GM23338 (cell line): ENCODE measurements around the gene PHF21A. TPM values are rescaled to one million over a fixed set of nuclear protein-coding genes. Genes with fewer than 3 reads are reported as not detected.

ENCODE experiments used
- ATAC-seq: fragments of 200-7000 bp; cut with Tn5 transposase; 3 replicates; pipeline ENCODE4 v1.9.1; 2020
- DNase-seq: peaks from one replicate; pipeline ENCODE4 v3.0.0-alpha.2; 2015; ENCODE audit warnings: low spot score
- H2AFZ ChIP-seq: fragments of 200-600 bp; sonication (generic); 2 replicates; pipeline ENCODE4 v1.8.0; 2016; ENCODE audit warnings: antibody characterized with exemption, mild to moderate bottlenecking, moderate library complexity
- H3F3A ChIP-seq: fragments of 200-600 bp; sonication (generic); replicated peaks from 2 replicates; pipeline ENCODE4 v1.8.0; 2017; ENCODE audit warnings: antibody characterized with exemption, mixed run types, low read depth
- H3K27ac ChIP-seq: fragments of 200-600 bp; sonication (generic); 2 replicates; pipeline ENCODE4 v1.6.1; 2016; ENCODE audit warnings: low read depth
- H3K27me3 ChIP-seq: fragments of 200-600 bp; sonication (generic); 2 replicates; pipeline ENCODE4 v1.8.0; 2016; ENCODE audit warnings: mild to moderate bottlenecking, mixed run types, moderate library complexity; ENCODE audit not compliant: insufficient read depth
- H3K36me3 ChIP-seq: fragments of 200-600 bp; sonication (generic); 2 replicates; pipeline ENCODE4 v1.8.0; 2016; ENCODE audit warnings: mild to moderate bottlenecking; ENCODE audit not compliant: insufficient read depth
- H3K4me1 ChIP-seq: fragments of 200-600 bp; sonication (generic); 2 replicates; pipeline ENCODE4 v1.8.0; 2016; ENCODE audit warnings: mild to moderate bottlenecking, moderate library complexity; ENCODE audit not compliant: insufficient read depth
- H3K4me2 ChIP-seq: fragments of 200-600 bp; sonication (generic); 2 replicates; pipeline ENCODE4 v1.7.1; 2017; ENCODE audit warnings: mixed run types
- H3K4me3 ChIP-seq: fragments of 200-600 bp; sonication (generic); 2 replicates; pipeline ENCODE4 v1.6.1; 2016; ENCODE audit warnings: mixed run types
- H3K79me2 ChIP-seq: fragments of 200-600 bp; sonication (generic); replicated peaks from 2 replicates; pipeline ENCODE4 v1.8.0; 2017; ENCODE audit warnings: mild to moderate bottlenecking; ENCODE audit not compliant: insufficient read depth
- H3K9me2 ChIP-seq: fragments of 200-600 bp; sonication (generic); 2 replicates; pipeline ENCODE4 v1.8.0; 2017; ENCODE audit not compliant: insufficient read depth
- H4K20me1 ChIP-seq: fragments of 200-600 bp; sonication (generic); replicated peaks from 2 replicates; pipeline ENCODE4 v1.8.0; 2017; ENCODE audit warnings: mild to moderate bottlenecking; ENCODE audit not compliant: insufficient read depth
- H3K27ac Mint-ChIP-seq: 2 replicates; pipeline ENCODE4 v1.8.0; 2020; ENCODE audit warnings: inconsistent platforms, mild to moderate bottlenecking, moderate library complexity, mixed read lengths
- H3K27me3 Mint-ChIP-seq: 3 replicates; pipeline ENCODE4 v1.8.0; 2022; ENCODE audit warnings: low read depth, mild to moderate bottlenecking, moderate library complexity, mixed read lengths, inconsistent platforms; ENCODE audit not compliant: insufficient read depth, poor library complexity
- H3K36me3 Mint-ChIP-seq: 3 replicates; pipeline ENCODE4 v1.8.0; 2021; ENCODE audit warnings: low read depth, mild to moderate bottlenecking, inconsistent platforms, moderate library complexity, mixed read lengths
- H3K4me1 Mint-ChIP-seq: 3 replicates; pipeline ENCODE4 v1.8.0; 2020; ENCODE audit warnings: mild to moderate bottlenecking, inconsistent platforms, mixed read lengths
- H3K4me3 Mint-ChIP-seq: 3 replicates; pipeline ENCODE4 v1.8.0; 2021; ENCODE audit warnings: moderate library complexity, mild to moderate bottlenecking, inconsistent platforms, mixed read lengths
- H3K9me3 Mint-ChIP-seq: 3 replicates; pipeline ENCODE4 v1.8.0; 2020; ENCODE audit warnings: moderate library complexity, mild to moderate bottlenecking, inconsistent platforms, mixed read lengths
- CREB1 ChIP-seq: fragments of 250-450 bp; sonication (Bioruptor Pico); IDR thresholded peaks from 2 replicates; pipeline ENCODE4 v1.5.0; 2020; ENCODE audit warnings: low read depth, mild to moderate bottlenecking, moderate library complexity
- CTCF ChIP-seq, 2 experiments: fragments of 200-600 bp in 1 of 2; sonication (generic) in 1 of 2; conservative IDR thresholded peaks; 2 replicates each; pipeline versions ENCODE4 v1.5.1 to v1.6.1; 2016 to 2017; ENCODE audit warnings: antibody characterized with exemption in 2 of 2, low read depth in 2 of 2, mild to moderate bottlenecking in 2 of 2, moderate library complexity in 1 of 2
- ETS1 ChIP-seq: IDR thresholded peaks from 2 replicates; pipeline ENCODE4 v1.6.1; 2016; ENCODE audit warnings: antibody characterized with exemption
- EZH2 ChIP-seq: fragments of 200-600 bp; sonication (generic); IDR thresholded peaks from one replicate; pipeline ENCODE4 v1.8.0; 2017; ENCODE audit warnings: antibody characterized with exemption, mild to moderate bottlenecking, low read depth; ENCODE audit not compliant: unreplicated experiment
- EZH2phosphoT487 ChIP-seq: fragments of 200-600 bp; sonication (generic); IDR thresholded peaks from one replicate; pipeline ENCODE4 v1.8.1; 2018; ENCODE audit warnings: antibody characterized with exemption; ENCODE audit not compliant: unreplicated experiment
- JUNB ChIP-seq: IDR thresholded peaks from one replicate; pipeline ENCODE4 v1.6.1; 2016; ENCODE audit warnings: antibody characterized with exemption; ENCODE audit not compliant: unreplicated experiment
- NANOG ChIP-seq: IDR thresholded peaks from 2 replicates; pipeline ENCODE4 v1.6.1; 2016; ENCODE audit warnings: antibody characterized with exemption, borderline replicate concordance
- POLR2AphosphoS5 ChIP-seq: IDR thresholded peaks from 2 replicates; pipeline ENCODE4 v1.6.1; 2016; ENCODE audit warnings: antibody characterized with exemption, low read depth
- REST ChIP-seq: IDR thresholded peaks from one replicate; pipeline ENCODE4 v1.6.1; 2018; ENCODE audit warnings: antibody characterized with exemption; ENCODE audit not compliant: unreplicated experiment
- STAT1 ChIP-seq: IDR thresholded peaks from one replicate; pipeline ENCODE4 v1.6.1; 2016; ENCODE audit warnings: antibody characterized with exemption; ENCODE audit not compliant: unreplicated experiment
- ZNF114 ChIP-seq: fragments of 250-450 bp; sonication (Bioruptor Pico); IDR thresholded peaks from 2 replicates; pipeline ENCODE4 v1.5.0; 2020; ENCODE audit warnings: mild to moderate bottlenecking, moderate library complexity
- ZNF331 ChIP-seq: fragments of 250-450 bp; sonication (Bioruptor Pico); IDR thresholded peaks from 2 replicates; pipeline ENCODE4 v1.5.0; 2020; ENCODE audit warnings: low read depth, mild to moderate bottlenecking, moderate library complexity
- ZNF462 ChIP-seq: fragments of 250-450 bp; sonication (Bioruptor Pico); IDR thresholded peaks from 2 replicates; pipeline ENCODE4 v1.5.0; 2020; ENCODE audit warnings: mild to moderate bottlenecking, moderate library complexity
- polyA plus RNA-seq: library from polyadenylated mRNA; unstranded; fragments of >200 nt; fragmentation: Nextera tagmentation; extraction: Ambion mirVana; gene quantifications from 2 replicates; pipeline ENCODE4 v1.2.1, GENCODE V29; 2016
- total RNA-seq: library from RNA; depleted of rRNA; stranded (reverse); fragments of >200 nt; shearing (Covaris generic); gene quantifications from 2 replicates; pipeline ENCODE4 v1.2.3, GENCODE V29; 2014

The PHF21A gene
- total and polyA plus RNA-seq, 2 experiments from 2014 or later = 21.7 to 23.6 TPM

GRCh38 chr11:46039990-46040389 is 81.3 kb downstream of the PHF21A start:
- no peak for ATAC-seq
- no peak for TF ChIP-seq ZNF331 (CRISPR knock-in tag)
- no peak for TF ChIP-seq EZH2
- TF ChIP-seq CREB1 (CRISPR knock-in tag) = no peak
- no peak for TF ChIP-seq POLR2AphosphoS5
- TF ChIP-seq JUNB = no peak
- no peak for TF ChIP-seq ZNF114 (CRISPR knock-in tag)
- TF ChIP-seq CTCF (conservative IDR thresholded peaks at IDR 0.05; ENCODE audit: low read depth in 2 of 2) = no peak
- TF ChIP-seq STAT1 = no peak
- TF ChIP-seq REST = no peak
- TF ChIP-seq ETS1 = no peak
- no peak for TF ChIP-seq ZNF462 (CRISPR knock-in tag)
- TF ChIP-seq EZH2phosphoT487 = no peak
- no peak for TF ChIP-seq NANOG

More at GRCh38 chr11:46039990-46040389, 81.3 kb downstream of the PHF21A start:
- Histone ChIP-seq H3K79me2 (no peaks in the 10 kb centered on the region), H4K20me1 (no peaks in the 10 kb centered on the region), H3K4me2 (no peak overlapping the region), H3K36me3 (no peaks in the 10 kb centered on the region), H3K27ac (no peak overlapping the region), H3K9me2 (no peaks in the 10 kb centered on the region), H3K4me1 (no peaks in the 10 kb centered on the region), H3F3A (no peaks in the 10 kb centered on the region), H3K4me3 (no peak overlapping the region), H3K27me3 (no peaks in the 10 kb centered on the region), H2AFZ (no peak overlapping the region)
- H3K4me3 Mint-ChIP-seq = no peak overlapping the region
- H3K36me3 Mint-ChIP-seq = no peaks in the 10 kb centered on the region
- no peaks in the 10 kb centered on the region for H3K27me3 Mint-ChIP-seq
- H3K27ac Mint-ChIP-seq = no peak overlapping the region
- H3K4me1 Mint-ChIP-seq = peaks cover 9% of the 10 kb centered on the region
- H3K9me3 Mint-ChIP-seq = no peaks in the 10 kb centered on the region
- DNase-seq = no peak
